ENCODE data around the gene TAF4. TPM values are rescaled to one million over a fixed set of nuclear protein-coding genes. Genes with fewer than 3 reads are reported as not detected.
"Not testable (repeated sequence)": the region's sequence is repeated elsewhere in the genome, so short reads cannot be mapped to it uniquely, and the experiment has no call there.

Gene TAF4
- total RNA-seq, 1 experiment from 2014 or later = 20.1 TPM

GRCh38 chr20:61984431-61984830 lies 81.2 kb downstream of the TAF4 start:
- not testable (repeated sequence) for H3K27ac ChIP-seq; DNase-seq; H3K27me3 ChIP-seq; H3K9me3 ChIP-seq (replicated peaks); H3K4me1 ChIP-seq; H3K4me3 ChIP-seq
- H3K36me3 ChIP-seq = peaks cover 15% of the 10 kb centered on the region

DNA sequence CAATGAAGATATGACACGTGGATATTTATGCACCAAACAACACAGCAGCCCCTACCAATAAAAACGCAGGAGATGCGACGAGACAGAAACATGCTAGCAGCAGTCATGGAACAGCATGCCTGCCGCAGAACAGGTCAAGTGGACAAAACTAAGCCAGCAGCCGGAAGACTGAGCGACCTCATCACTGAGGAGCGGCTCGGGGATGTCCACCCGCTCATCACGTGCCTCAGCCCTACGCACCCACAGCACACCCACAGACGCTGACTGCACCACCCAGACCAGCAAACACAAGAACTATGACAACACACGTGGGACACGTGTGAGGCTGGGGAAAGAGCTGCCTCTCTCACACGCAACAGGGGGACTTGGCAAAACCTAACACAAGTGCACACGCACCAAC lies 81.7 kb downstream of the TAF4 start:
- DNase-seq = no peak
- Histone ChIP-seq H3K27ac (no peak overlapping the region), H3K36me3 (peaks cover 15% of the 10 kb centered on the region), H3K9me3 (replicated peaks) (no peaks in the 10 kb centered on the region), H3K27me3 (no peaks in the 10 kb centered on the region), H3K4me1 (no peaks in the 10 kb centered on the region), H3K4me3 (no peak overlapping the region)

GRCh38 chr20:61982951-61983315 lies 82.7 kb downstream of the TAF4 start:
- DNase-seq = no peak
- Histone ChIP-seq H3K27me3 (no peaks in the 10 kb centered on the region), H3K4me1 (no peaks in the 10 kb centered on the region), H3K36me3 (peaks cover 14% of the 10 kb centered on the region), H3K27ac (no peak overlapping the region), H3K9me3 (replicated peaks) (no peaks in the 10 kb centered on the region), H3K4me3 (no peak overlapping the region)

DNA sequence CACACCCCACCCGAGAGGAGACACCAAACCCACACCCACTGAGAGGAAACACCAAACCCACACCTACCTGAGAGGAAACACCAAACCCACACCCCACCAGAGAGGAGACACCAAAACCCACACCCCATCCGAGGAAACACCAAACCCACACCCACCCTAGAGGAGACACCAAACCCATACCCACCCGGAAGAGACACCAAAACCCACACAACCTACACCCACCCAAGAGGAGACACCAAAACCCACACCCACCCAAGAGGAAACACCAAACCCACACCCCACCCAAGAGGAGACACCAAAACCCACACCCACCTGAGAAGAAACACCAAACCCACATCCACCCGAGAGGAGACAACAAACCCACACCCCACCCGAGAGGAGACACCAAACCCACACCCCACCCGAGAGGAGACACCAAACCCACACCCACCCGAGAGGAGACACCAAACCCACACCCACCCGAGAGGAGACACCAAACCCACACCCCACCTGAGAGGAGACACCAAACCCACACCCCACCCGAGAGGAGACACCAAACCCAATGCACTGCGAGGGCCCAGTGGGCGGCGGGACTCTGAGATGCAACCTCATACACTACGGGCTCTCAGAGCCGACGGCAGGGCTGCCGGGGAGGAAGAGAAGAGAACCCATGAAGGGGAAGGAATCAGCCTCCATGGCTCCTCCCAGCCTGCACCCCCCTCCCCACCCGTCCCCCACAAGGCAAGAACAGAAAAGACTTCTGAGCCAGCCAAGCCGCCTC lies 83.3 kb downstream of the TAF4 start:
- no peak overlapping the region for H3K27ac ChIP-seq
- no peaks in the 10 kb centered on the region for H3K27me3 ChIP-seq
- peaks cover 14% of the 10 kb centered on the region for H3K36me3 ChIP-seq
- no peak overlapping the region for H3K4me3 ChIP-seq
- H3K9me3 ChIP-seq (replicated peaks) = no peaks in the 10 kb centered on the region
- no peak for DNase-seq
- H3K4me1 ChIP-seq = no peaks in the 10 kb centered on the region

GRCh38 chr20:61981691-61982090 lies 84.0 kb downstream of the TAF4 start:
- H3K4me3 ChIP-seq = not testable (repeated sequence)

DNA sequence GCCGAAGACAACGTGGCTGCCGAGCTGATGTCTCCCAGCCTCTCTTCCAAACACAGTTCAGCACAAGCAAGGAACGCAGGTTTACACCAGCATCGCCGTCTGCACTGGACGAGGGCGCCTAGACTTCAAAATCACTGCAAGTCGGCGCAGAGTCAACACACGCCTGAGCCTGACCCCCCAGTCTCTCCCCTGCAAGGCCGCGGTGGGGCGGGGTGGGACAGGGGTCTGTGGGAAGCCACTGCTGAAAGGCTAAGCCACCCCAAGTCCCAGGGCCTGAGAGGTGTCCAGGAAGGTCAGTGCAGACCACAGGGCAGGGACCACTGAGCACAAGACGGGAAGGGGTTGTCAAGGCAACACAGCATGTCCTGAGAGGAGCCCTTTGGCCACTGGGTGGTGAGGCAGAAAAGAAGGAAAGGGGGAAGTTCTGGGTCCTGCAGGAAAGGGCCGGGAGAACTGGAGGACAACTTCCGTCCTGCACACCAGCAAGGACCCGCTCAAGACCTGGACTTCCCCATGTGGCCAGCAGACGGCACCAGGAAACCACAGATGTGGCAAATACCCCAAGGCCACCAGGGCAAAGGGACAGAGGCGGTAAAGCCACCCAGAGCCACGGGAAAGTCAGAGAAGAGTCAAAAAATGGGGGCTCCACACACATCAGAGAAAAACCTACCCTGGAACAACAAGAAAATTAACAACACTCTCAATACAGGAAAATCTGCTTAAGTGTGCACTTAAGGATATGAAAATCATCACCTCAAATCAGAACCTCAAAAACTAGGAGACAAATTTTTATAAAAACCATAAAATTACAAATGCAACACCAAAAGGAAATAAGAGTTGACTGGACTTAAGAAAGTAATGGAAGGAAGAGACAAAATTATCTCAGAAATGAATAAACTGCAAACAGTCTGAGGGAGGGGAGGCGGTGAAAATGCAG lies 84.8 kb downstream of the TAF4 start:
- H3K36me3 ChIP-seq = peaks cover 16% of the 10 kb centered on the region
- DNase-seq = peak in 1 of 2 experiments; percentile 59
- H3K27ac ChIP-seq = no peak overlapping the region
- H3K4me1 ChIP-seq = no peaks in the 10 kb centered on the region
- no peak overlapping the region for H3K4me3 ChIP-seq
- no peaks in the 10 kb centered on the region for H3K27me3 ChIP-seq
- no peaks in the 10 kb centered on the region for H3K9me3 ChIP-seq (replicated peaks)

More at GRCh38 chr20:61981691-61982090, 84.0 kb downstream of the TAF4 start:
- not testable (repeated sequence) for DNase-seq; H3K27ac ChIP-seq; H3K27me3 ChIP-seq; H3K4me1 ChIP-seq; H3K9me3 ChIP-seq (replicated peaks)
- H3K36me3 ChIP-seq = peaks cover 12% of the 10 kb centered on the region

- H3K9me3 ChIP-seq (replicated peaks) = no peaks in the 10 kb centered on the region
- H3K4me3 ChIP-seq = no peak overlapping the region
- DNase-seq = no peak
- H3K27me3 ChIP-seq = no peaks in the 10 kb centered on the region
- H3K36me3 ChIP-seq = peaks cover 13% of the 10 kb centered on the region
- H3K4me1 ChIP-seq = no peaks in the 10 kb centered on the region
- no peak overlapping the region for H3K27ac ChIP-seq
Measured at GRCh38 chr20:61979701-61980635, 85.7 kb downstream of the TAF4 start.

DNA sequence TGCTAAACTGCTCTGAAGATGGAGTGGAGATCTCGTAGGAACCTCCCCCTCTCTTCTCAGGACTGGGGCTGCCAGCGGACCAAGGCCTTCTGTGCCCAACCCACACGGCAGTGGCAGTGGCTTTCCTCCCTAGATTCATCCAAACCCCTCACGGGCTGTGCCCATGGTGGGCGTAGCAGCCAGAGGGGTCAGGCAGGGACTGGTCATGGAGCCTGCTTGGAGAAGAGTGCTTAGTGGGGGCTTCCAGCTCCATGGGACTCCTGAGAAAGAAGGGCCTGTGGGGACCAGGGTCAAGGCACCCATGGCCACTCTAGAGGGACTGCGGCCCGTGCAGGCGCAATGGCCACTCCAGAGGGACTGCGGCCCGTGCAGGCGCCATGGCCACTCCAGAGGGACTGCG lies 86.6 kb downstream of the TAF4 start:
- Histone ChIP-seq H3K27me3 (no peaks in the 10 kb centered on the region), H3K4me1 (no peaks in the 10 kb centered on the region), H3K36me3 (peaks cover 17% of the 10 kb centered on the region; the same call in 1 of the 2 replicates), H3K4me3 (no peak overlapping the region), H3K27ac (no peak overlapping the region), H3K9me3 (replicated peaks) (no peaks in the 10 kb centered on the region)
- DNase-seq = no peak

DNA sequence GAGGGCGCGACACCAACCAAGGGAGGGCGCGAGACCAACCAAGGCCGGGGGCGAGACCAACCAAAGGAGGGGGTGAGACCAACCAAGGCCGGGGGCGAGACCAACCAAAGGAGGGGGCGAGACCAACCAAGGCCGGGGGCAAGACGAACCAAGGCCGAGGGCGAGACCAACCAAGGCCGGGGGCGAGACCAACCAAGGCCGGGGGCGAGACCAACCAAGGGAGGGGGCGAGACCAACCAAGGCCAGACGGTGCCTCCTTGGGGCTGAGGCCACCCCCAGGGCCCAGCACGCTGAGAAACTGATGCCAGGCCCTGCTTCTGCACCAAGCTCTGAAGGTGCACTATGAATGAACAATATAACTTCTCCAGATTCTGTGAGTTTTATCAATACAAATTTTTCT lies 87.2 kb downstream of the TAF4 start:
- Histone ChIP-seq H3K27ac (no peak overlapping the region), H3K9me3 (replicated peaks) (no peaks in the 10 kb centered on the region), H3K4me3 (no peak overlapping the region), H3K4me1 (no peaks in the 10 kb centered on the region), H3K27me3 (no peaks in the 10 kb centered on the region), H3K36me3 (peaks cover 23% of the 10 kb centered on the region; the same call in 1 of the 2 replicates)
- no peak for DNase-seq

GRCh38 chr20:61977419-61977786 lies 88.3 kb downstream of the TAF4 start:
- H3K27me3 ChIP-seq = no peaks in the 10 kb centered on the region
- no peak overlapping the region for H3K4me3 ChIP-seq
- no peaks in the 10 kb centered on the region for H3K9me3 ChIP-seq (replicated peaks)
- no peaks in the 10 kb centered on the region for H3K4me1 ChIP-seq
- peaks cover 34% of the 10 kb centered on the region for H3K36me3 ChIP-seq
- H3K27ac ChIP-seq = no peak overlapping the region
- DNase-seq = no peak

DNA sequence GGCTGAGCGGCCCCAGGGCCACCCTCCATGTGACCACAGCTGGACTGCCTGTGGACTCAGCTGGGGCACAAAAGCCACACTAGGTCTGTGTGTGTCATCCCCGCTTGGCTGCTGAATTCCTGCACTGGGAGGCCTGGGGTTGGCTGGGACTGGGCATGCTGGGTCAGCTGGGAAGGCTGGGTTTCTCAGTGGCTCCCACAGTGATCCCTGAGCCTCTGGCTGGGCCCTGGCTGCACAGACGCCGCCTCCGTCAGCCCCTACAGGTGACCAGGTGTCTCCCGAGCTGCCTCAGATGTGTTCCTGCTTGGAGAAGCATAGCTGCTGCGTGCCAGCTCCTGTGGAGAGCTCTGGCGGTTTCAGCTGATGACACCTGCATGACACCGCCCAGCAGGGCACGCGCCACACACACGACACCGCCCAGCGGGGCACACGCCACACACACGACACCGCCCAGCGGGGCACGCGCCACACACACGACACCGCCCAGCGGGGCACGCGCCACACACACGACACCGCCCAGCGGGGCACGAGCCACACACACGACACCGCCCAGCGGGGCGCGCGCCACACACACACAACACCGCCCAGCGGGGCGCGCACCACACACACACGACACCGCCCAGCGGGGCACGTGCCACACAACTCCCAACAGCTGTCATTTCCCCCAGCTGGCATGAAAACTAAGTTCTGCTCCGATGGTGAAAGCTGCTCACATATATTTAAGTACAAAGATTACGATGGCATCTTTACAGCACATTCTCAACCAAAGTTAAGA lies 88.8 kb downstream of the TAF4 start:
- Histone ChIP-seq H3K36me3 (peaks cover 38% of the 10 kb centered on the region), H3K4me3 (no peak overlapping the region), H3K9me3 (replicated peaks) (no peaks in the 10 kb centered on the region; the same call in 1 of the 2 replicates), H3K27me3 (no peaks in the 10 kb centered on the region), H3K4me1 (no peaks in the 10 kb centered on the region), H3K27ac (no peak overlapping the region)
- no peak for DNase-seq

DNA sequence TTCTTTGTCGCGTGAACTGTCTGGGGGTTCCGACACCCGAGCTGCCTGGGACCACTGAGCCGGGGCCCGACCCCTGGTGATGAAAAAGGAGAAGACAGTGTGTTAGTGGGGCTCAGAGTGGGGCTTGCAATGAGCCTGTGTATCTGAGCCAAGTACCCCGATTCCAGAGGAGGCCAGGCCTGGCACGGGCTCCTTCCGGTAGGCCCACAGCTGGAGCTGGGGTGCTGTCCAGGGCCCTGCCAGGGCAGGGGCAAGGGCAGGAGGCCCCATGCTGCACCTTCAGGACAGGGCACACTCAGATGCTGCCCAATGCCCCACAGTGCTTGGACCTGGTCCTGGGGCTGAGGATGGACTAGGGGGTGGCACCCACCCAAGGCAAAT lies 89.4 kb downstream of the TAF4 start:
- DNase-seq = no peak

DNA sequence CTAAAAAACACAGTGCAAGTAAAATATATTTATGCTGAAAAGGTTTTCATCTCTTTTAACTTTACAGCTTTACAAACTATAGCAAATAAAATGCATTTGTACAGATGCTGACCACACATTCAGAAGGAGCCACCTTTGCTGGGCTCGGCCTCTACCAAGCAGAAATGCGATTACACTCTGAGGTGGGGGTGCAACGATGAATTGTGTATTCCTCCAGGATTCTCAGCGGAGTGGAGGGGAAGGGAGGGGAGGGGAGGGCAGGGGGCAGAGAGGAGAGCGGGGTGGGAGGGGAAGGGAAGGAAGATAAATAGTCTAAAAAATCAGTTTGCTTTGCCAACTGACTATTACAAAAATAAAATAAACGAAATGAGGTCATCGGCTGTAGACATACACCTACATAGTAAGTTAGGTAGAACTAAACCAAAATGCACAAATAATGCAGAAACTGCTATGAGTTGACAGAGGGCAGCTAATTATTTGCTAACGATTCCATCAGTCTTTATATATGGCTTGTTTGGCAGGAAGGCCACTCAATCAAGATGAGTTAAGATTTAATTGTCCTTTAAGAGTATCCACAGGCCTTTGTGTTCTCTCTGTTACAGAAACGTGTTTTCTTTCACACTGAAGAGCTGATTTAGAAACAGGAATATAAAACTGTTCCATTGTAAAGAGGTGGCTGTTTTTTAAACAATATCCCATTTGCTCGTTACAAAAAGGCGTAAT lies 90.1 kb downstream of the TAF4 start:
- Histone ChIP-seq H3K4me3 (no peak overlapping the region), H3K9me3 (replicated peaks) (no peaks in the 10 kb centered on the region; the same call in 1 of the 2 replicates), H3K4me1 (no peaks in the 10 kb centered on the region), H3K27me3 (no peaks in the 10 kb centered on the region), H3K36me3 (peaks cover 41% of the 10 kb centered on the region), H3K27ac (no peak overlapping the region)
- no peak for DNase-seq

More for the DNA sequence above, 89.4 kb downstream of the TAF4 start:
- Histone ChIP-seq H3K27me3 (no peaks in the 10 kb centered on the region), H3K36me3 (peaks cover 41% of the 10 kb centered on the region), H3K4me1 (no peaks in the 10 kb centered on the region), H3K9me3 (replicated peaks) (no peaks in the 10 kb centered on the region; the same call in 1 of the 2 replicates), H3K4me3 (no peak overlapping the region), H3K27ac (no peak overlapping the region)

All from SJCRH30 (cell line).